Right renal pelvis (tissue), 4 donors: ENCODE measurements around the gene LRP2BP. TPM values are rescaled to one million over a fixed set of nuclear protein-coding genes. Genes with fewer than 3 reads are reported as not detected.
A peak's percentile ranks its signal among the peaks of the same experiment; 100 is the strongest.
"Not testable (repeated sequence)": the region's sequence is repeated elsewhere in the genome, so short reads cannot be mapped to it uniquely, and the experiment has no call there.

Experiments
- DNase-seq, 4 donors: peaks; one replicate each; pipeline ENCODE4 v3.0.0-alpha.2; 2013; ENCODE audit warnings: low read depth in 4 of 4, low spot score in 3 of 4, missing footprints in 1 of 4
- polyA plus RNA-seq, 4 donors: library from polyadenylated mRNA; unstranded; fragments of 120-200 nt; gene quantifications; one replicate each; pipeline ENCODE4 v1.2.1, GENCODE V29; 2013; ENCODE audit not compliant: insufficient read length in 4 of 4

The LRP2BP gene
- polyA plus RNA-seq, 4 donors = 2.7 to 3.5 (median 3.1) TPM

DNA sequence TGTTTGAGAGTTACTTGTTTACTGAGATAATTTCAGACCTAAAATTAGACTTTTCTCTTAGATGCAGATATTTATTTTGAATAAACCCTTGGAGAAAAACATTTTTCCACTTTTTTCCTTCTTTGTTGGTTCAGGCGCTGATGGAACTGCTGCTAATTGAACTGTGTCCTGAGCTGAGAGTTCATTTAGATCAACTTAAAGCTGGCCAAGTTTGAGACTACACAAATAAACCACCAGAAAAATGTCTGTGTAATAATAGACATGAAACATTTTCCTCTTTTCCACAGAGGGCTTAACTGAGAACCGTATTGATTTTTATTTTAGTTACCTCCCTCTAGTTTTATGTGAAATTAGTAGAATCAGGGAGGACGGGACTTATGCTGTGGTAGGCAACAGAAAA is 32.5 kb downstream of the LRP2BP start:
- DNase-seq = no peak

- DNase-seq = not testable (repeated sequence)
Observed at GRCh38 chr4:185362570-185362969, 33.2 kb downstream of the LRP2BP start.

GRCh38 chr4:185361872-185362271 is 33.9 kb downstream of the LRP2BP start:
- DNase-seq = no peak

GRCh38 chr4:185359767-185360446 is 35.8 kb downstream of the LRP2BP start:
- no peak for DNase-seq

DNA sequence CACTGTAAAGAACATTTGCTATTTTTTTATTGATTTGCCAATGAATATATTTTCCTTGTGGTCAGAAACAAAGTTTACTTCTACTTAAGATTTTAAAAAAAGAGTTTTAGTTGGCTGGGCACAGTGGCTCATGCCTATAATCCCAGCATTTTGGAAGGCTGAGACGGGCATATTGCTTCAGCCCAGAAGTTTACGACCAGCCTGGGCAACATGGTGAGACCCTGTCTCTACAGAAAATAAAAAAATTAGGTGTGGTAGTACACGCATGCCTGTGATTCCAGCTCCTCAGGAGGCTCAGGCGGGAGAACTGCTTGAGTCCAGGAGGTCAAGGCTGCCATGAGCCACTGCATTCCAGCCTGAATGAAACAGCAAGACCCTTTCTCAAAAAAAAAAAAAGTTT is 36.8 kb downstream of the LRP2BP start:
- no peak for DNase-seq

DNA sequence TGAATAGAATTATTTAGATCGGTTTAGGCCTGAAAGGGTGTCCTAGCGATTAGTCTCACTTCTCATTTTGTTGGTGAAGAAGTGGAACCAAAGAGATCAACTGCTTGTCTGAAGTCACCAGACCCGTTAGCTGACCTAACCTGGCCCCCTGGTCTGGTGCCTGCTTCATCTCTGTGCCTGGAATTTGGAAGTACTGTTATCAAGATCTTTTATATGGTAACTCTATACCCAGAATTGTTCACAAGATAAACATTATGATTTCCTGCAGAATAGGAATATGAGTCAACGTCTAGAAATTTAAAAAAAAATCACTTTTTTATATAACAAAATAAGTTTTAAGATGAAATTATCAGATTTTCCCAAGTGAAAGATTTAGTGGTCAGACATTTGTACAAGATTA is 37.2 kb downstream of the LRP2BP start:
- no peak for DNase-seq

- DNase-seq = no peak
Observed at GRCh38 chr4:185357733-185358440, 37.8 kb downstream of the LRP2BP start.

DNA sequence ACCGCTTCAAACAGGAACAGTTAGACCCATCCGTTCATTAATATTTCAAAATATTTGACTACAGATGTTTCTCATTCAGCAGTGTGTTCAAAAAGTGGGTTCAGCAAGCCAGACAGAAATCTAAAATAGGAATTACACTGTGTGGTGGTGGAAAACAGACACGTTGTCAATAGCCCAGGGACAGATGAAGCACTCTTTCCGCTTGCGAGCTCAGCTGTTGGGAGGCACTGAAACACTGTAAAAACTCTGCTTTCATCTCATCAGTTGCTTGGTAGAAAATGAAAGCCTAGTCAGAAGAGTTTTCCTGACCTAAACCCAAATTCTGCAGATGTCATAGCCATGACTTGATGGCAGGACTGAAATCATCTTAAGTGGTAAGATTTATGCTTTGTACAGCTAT is 38.5 kb downstream of the LRP2BP start:
- DNase-seq = no peak

DNA sequence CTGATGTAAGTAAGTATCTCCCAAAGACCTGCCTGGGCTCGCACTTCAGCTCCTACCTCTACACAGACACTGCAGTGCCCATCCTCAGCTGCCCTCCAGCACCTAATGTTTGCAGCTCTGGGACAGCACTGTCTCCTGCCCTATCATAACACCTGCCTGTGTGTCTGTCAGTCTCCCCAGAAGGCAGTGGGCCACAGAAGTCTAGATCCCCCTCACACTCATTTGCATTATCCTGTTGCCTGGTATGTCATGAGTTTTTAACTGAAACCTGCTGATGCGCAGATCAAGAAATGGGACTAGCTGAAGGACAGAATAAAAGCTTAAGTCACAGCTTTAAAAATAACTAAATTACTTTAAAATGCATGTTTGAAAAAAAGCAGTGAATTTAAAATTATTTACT is 43.0 kb downstream of the LRP2BP start:
- no peak for DNase-seq

GRCh38 chr4:185352202-185352601 is 43.5 kb downstream of the LRP2BP start:
- no peak for DNase-seq

- DNase-seq = no peak
Observed at GRCh38 chr4:185351691-185352090, 44.0 kb downstream of the LRP2BP start.

DNA sequence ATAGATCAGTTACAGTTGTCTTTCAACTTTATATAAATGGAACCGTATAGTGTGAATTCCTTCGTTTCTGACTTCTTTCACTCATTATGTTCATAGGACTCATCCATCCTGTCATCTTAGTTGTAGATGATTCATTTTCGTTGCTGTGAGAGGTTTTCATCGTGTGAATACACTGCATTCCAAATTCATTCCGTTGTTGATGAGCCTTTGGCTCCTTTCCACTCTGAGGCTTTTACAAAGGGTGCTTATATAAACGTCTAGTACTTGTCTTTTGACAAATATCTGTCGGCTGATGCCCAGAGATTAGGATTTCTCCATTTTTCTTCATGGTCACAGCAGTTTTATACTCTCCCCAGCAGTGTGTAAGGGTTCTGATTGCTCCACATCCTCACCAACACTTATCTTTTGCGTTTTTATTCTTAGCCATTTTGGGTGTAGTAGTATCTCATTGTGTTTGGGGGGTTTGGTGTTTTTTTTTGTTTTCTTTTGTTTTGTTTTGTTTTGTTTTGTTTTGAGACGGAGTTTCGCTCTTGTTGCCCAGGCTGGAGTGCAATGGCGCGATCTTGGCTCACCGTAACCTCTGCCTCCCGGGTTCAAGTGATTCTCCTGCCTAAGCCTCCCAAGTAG is 48.6 kb downstream of the LRP2BP start:
- DNase-seq = no peak

GRCh38 chr4:185344743-185345538 is 50.8 kb downstream of the LRP2BP start:
- no peak for DNase-seq

DNA sequence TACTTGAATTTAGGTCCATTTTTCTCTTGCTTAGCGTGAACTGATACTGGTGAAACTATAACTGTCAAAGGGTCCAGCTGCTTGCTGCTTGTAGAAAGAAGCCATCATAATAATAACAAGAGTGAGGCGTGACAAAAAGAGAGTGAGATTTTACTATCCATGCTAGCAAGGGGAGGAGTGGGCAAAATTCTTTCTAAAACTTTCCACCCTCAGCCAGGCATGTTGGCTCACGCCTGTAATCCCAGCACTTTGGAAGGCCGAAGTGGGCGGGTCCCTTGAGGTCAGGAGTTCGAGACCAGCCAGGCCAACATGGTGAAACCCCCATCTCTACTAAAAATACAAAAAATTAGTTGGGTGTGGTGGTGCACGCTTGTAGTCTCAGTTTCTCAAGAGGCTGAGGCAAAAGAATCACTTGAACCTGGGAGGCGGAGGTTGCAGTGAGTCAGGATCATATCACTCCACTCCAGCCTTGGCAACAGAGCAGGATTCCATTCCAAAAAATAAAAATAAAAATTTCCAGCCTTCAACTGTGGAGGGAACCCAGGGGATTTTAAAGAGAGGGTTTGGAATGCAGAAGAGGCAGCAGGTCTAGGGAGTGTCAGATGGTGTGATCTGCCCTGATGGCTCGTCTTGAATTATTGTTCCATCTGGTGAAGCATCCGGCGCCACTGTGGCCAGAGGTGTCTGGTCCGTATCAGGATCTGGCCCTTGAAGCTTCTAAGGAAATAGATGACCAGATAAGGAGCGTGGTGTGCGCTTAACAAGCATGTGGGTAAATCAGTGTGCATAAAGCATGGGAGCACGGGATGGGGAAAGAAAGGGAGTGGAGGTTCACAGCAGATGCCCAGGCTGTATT is 51.8 kb downstream of the LRP2BP start:
- DNase-seq = peak in 1 of 4 donors; percentile 22

- DNase-seq = no peak
Observed at GRCh38 chr4:185341841-185342240, 53.9 kb downstream of the LRP2BP start.

DNA sequence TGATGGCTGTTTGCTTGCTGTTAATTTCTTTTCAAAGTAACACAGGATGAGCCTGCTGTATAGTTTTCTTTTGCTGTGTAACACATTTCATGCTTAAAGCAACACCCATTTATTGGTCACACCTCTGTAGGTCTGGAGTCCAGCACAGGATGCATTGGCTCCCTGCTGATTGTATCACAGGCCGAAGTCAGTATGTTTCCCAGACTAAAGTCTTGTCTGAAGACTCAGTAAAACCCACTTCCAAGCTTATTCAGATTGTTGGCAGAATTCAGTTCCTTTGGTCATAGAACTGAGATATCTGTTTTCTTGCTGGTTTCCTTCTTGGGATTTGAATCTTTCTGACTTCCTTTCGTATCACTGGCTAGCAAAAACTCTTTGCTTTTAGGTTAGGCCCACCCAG is 54.3 kb downstream of the LRP2BP start:
- DNase-seq = no peak

GRCh38 chr4:185339941-185340340 is 55.8 kb downstream of the LRP2BP start:
- no peak for DNase-seq

DNA sequence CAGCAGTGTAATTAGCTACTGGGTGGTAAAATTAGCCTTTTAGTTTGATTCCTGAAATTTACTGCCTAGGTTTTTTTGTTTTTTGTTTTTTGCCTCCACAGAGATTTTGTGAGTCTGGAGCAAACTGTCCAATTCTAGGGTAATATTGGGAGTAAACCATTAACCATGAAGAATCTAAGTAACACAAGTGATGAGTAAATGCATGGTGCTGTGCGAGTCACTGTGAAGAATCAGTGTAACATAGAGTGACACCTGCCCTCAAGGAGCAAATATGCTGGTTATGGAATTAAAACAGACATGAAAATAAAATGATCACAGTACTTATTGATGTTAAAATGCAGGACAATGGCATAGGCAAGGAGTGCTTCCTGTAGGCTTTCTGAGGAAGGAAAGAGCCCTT is 60.1 kb downstream of the LRP2BP start:
- DNase-seq = no peak

- DNase-seq = no peak
Observed at GRCh38 chr4:185334326-185334725, 61.4 kb downstream of the LRP2BP start.
